Measurements from ENCODE around the gene TMSB10.
A peak's percentile ranks its signal among the peaks of the same experiment; 100 is the strongest.
"Not testable (repeated sequence)": the region's sequence is repeated elsewhere in the genome, so short reads cannot be mapped to it uniquely, and the experiment has no call there.

The TMSB10 gene

DNA sequence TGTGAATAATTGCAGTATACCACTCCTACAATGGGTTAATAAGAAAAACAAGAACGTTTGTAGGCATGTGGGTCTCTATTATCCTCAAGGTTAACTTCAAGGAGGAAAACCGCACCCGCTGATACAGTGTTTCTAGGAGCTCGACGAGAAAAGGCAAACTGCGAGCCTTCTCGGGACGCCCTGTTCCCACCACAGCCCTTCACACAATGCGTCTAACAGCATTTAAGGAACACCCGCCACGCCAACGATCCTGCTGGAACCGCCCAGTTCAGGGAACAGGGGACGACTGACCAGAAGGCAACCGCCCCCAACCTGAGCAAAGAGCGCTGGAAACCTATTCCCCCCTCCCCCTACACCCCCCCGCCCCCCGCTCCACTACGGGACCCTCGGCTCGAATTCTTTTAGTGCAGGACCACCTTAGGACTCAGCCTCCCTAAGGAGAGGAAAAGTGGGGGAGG lies 710 bp upstream of the TMSB10 start:
- DNase-seq, result peak; percentile 8

- no peak for DNase-seq
Measured at GRCh38 chr2:84906108-84906899, 848 bp downstream of the TMSB10 start.

DNA sequence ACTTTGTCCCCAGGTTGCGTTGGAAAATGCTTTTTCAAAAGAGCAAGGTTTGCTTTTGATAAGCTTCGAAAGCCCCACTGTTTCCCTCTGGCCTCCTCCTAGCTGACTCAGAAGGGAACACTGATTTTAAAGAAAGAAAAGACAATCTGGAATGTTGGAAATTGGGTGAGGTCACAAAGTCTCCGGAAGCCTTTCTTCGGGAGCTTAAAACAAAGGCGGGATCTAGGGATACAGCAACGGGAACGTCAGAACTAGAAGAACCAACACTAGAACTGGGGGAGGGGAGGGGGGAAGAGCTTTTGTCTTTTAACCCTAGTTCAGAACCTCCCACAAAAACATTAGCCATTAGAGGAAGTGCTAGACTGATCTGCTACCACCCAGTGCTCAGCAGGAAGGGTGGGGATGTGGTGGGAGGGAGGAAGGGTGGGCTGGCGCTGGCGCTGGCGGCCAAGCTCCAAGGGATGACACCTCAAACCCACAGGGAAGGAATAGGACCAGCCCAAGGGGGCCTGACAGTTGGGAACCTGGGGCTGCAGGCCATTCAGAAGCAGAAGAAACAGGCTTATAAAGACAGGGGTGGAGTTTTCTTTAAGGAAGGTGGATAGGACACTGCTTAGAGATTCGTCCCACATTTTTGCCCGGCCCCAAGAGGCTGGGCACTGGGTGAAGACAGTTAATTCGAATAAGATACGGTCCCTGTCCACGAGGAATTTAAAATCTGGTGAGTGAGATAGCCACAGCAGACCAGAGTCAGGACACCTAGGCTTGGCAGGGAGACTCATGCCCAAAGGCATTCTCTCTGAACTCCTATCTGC lies 1.7 kb downstream of the TMSB10 start:
- peak; percentile 15 for DNase-seq

DNA sequence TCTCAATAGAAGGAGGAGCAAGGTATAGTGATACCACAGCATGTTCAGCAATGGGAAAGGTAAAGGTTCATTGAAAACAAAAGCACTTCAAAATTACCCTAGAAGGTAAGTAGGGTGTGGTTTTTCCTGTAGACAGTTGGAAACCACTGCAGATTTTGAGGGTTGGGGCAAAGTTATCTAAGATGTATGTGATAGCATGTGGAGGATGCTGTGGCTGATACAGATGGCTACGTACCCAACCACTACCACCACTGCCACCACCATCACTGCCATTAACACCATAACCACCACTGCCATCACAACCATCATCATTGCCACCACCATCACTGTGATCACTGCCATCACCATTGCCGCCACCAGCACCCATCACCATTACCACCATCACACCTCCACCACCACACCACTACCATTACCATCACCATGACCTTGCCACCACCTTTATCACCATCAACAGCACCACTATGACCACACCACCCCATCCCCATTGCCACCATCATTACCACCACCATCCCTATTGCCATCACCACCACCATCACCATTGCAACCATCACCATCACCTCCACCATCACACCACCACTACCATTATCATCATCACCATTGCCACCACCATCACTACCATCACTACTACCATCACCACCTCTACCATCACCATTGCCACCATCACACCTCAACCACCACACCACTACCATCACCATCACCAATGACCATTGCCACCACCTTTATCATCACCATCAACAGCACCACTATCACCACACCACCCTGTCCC lies 3.7 kb downstream of the TMSB10 start:
- DNase-seq, result no peak

- no peak for DNase-seq
Measured at GRCh38 chr2:84911135-84911678, 5.8 kb downstream of the TMSB10 start.

DNA sequence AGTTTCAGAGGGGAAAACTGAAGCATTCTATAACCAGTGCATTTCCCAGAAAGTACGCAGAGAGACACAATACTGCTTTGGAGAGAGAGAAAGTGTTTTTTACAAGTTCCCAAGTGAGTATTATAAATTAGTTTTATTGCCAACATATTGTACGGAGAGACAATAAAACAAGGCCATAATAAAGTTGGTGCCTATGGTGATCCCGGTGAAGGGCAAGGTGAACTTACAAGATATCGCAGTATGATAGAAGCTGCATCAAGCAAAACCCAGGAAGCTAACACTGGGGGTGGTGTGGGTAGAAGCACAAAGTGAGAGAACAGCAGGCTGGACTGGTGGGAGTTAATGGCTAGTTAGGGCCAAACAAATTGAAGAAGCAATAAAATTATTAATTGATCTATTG lies 7.5 kb downstream of the TMSB10 start:
- no peak for DNase-seq

DNA sequence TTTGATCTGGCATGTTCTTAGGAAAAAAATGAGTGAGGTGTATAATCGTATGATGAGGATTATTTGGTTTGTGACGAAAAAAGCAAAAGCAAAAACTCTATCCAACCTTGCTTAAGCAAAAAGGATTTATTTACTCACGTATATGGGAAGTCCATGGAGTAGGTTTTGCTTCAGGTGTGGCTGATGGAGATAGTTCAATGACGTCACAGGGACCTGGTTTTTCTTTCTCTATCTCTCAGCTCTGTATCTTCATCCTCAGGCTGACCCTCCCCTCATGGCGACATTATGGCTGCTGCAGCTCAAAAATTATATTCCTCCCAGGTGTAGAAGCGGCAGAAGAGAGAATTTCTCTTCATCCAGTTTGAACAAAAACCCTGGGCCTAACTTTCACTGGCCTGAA lies 8.9 kb downstream of the TMSB10 start:
- no peak for DNase-seq

- not testable (repeated sequence) for DNase-seq
Measured at GRCh38 chr2:84915675-84916074, 10.2 kb downstream of the TMSB10 start.

GRCh38 chr2:84917821-84918220 lies 12.4 kb downstream of the TMSB10 start:
- DNase-seq, result not testable (repeated sequence)

- no peak for DNase-seq
Measured at GRCh38 chr2:84918430-84918829, 13.0 kb downstream of the TMSB10 start.

- DNase-seq, result no peak
Measured at GRCh38 chr2:84919885-84920580, 14.6 kb downstream of the TMSB10 start.

GRCh38 chr2:84923009-84923408 lies 17.6 kb downstream of the TMSB10 start:
- DNase-seq, result no peak

- DNase-seq, result no peak
Measured at GRCh38 chr2:84924173-84925106, 19.0 kb downstream of the TMSB10 start.

GRCh38 chr2:84925336-84925723 lies 19.9 kb downstream of the TMSB10 start:
- DNase-seq, result no peak

DNA sequence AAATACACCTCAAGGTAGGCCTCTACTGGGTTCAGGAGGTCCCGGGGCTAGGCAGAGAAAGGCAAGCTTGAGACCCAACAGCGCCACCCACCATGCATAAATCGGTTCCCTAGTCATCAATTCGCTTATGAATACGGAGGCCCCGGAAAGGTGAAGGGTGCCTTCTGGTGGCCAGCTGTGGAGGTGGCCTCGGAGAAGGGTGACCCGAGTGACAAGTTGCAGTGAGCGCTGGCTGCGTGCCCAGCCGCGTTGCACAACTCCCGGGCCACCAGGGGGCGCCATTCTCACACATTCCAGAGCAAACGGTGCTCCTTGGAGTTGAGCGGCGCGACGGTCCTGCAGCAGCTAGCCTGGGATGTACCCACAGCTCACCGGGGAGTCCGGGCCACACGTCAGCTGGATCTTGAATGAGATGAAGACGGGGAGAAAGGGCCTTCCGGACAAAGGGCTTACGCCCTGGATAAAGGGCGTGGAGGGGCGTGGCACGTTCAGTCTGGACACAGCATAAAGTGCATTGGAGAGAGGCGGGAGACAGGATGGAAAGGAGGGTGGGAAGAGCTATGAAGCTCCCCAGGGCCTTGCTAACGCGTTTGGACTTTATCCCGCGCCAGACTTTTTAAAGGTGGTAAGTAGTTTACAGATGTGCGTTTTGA lies 20.4 kb downstream of the TMSB10 start:
- DNase-seq, result peak; percentile 88

DNA sequence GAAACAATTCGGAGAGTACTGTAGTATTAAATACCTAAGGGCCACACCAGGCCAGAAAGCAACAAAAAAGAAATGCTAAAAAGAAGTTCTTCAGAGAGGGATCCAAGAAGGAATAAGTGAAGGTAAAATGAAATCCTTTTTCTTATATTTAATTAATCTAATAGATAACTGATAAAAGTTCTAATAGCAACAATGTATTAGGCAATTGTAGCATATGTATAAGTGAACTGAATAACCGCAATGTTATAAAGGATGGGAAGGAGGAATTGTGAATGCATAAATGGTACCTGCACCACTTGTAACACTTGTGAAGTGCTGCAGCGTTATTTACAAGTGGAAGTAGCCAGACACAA lies 21.8 kb downstream of the TMSB10 start:
- DNase-seq, result no peak

DNA sequence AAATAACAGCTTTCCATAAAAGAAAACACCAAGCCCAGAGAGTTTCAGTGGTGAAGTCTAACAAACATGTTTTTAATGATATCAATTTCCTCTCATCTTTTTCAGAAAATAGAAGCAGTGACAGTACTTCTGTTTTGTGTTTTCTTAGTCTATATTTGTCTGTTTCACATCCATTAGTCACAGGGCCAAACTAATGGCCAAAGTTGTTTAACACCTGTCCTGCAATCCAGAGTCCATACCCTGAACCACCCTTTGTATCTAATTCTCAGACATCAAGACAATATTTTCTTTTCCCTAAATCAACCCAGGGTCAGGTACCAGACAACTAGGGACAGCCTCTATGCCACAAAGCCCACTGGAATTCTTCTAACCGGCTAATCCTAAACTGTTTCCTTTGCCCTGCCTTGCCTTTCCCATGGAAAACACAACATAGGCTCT lies 25.9 kb downstream of the TMSB10 start:
- DNase-seq, result no peak

DNA sequence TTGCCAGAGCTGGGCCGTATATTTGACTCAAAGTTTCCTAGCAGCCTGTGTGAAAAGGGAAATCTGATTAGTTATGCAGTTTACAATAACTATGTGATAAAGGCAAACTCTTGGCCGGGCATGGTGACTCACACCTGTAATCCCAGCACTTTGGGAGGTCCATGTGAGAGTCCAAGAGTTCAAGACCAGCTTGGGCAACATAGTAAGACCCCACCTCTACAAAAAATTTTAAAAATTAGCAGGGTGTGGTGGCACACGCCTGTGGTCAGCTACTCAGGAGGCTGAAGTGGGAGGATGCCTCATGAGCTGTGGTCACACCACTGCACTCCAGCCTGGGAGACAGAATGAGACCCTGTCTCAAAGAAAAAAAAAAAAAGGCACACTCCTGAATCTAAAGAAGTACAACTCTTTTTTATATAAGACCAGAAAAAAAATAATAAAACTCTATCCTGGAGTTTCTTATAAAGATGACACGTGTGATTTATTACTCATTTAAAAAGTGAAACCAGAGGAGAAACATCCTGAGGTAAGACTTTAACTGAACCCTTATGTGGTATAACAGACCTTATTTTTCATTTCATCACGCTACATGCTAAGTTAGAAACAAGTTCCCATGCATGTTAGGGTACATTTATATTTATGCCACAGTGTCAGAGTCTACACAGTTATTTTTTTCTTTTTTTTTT lies 32.9 kb downstream of the TMSB10 start:
- no peak for DNase-seq

- no peak for DNase-seq
Measured at GRCh38 chr2:84939426-84940087, 34.1 kb downstream of the TMSB10 start.

- no peak for DNase-seq
Measured at GRCh38 chr2:84940088-84940470, 34.6 kb downstream of the TMSB10 start.

All from NCI-H1694 treated with DMSO at 0.1 percent for 48 hours (cell line).